Measurements from ENCODE around the gene ZFHX2.

ZFHX2 gene

GRCh38 chr14:23550812-23551265 lies 726 bp downstream of the ZFHX2 start:
- H3K27ac ChIP-seq (ENCODE audit: low read length) = peak overlapping the region; percentile 60
- H3K4me2 ChIP-seq (ENCODE audit: insufficient read depth, low read length) = peak overlapping the region; percentile 89
- H3K9me3 ChIP-seq (ENCODE audit: insufficient read depth, low read length, severe bottlenecking) = no peaks in the 10 kb centered on the region
- no peak for TF ChIP-seq CTCF (IDR thresholded peaks at IDR 0.05; ENCODE audit: borderline replicate concordance, extremely low read depth, low read length, poor library complexity, severe bottlenecking)
- no peak for TF ChIP-seq EZH2 (IDR thresholded peaks at IDR 0.05; ENCODE audit: borderline replicate concordance, low read depth, low read length, severe bottlenecking)
- peaks cover 10% of the 10 kb centered on the region for H3K79me2 ChIP-seq (ENCODE audit: insufficient read depth, low read length)
- ATAC-seq (ENCODE audit: insufficient read depth, low read depth) (no peak), DNase-seq (no peak)
- H3K4me1 ChIP-seq (ENCODE audit: insufficient read depth, low read length) = peaks cover 35% of the 10 kb centered on the region
- H2AFZ ChIP-seq (ENCODE audit: low read depth, low read length) = peak overlapping the region; percentile 85
- H3K36me3 ChIP-seq (ENCODE audit: insufficient read depth, low read length) = no peaks in the 10 kb centered on the region; the same call in 1 of the 2 replicates
- H3K9ac ChIP-seq (ENCODE audit: low read depth, low read length) = peak overlapping the region; percentile 67
- H4K20me1 ChIP-seq (ENCODE audit: insufficient read depth, low read length) = no peaks in the 10 kb centered on the region
- H3K4me3 ChIP-seq (ENCODE audit: low read depth in 1 of 2, low read length in 2 of 2) = peak overlapping the region; percentile 49 to 74
- H3K27me3 ChIP-seq (ENCODE audit: insufficient read depth, low read length, poor library complexity) = no peaks in the 10 kb centered on the region

- Histone ChIP-seq H2AFZ (ENCODE audit: low read depth, low read length) (0 out of 2 replicates have a peak overlapping the region, but pooled peaks have one; percentile 15), H3K9ac (ENCODE audit: low read depth, low read length) (peak overlapping the region; percentile 67), H4K20me1 (ENCODE audit: insufficient read depth, low read length) (no peaks in the 10 kb centered on the region), H3K27me3 (ENCODE audit: insufficient read depth, low read length, poor library complexity) (no peaks in the 10 kb centered on the region), H3K4me2 (ENCODE audit: insufficient read depth, low read length) (peak overlapping the region; percentile 89), H3K36me3 (ENCODE audit: insufficient read depth, low read length) (no peaks in the 10 kb centered on the region), H3K4me1 (ENCODE audit: insufficient read depth, low read length) (peaks cover 31% of the 10 kb centered on the region), H3K9me3 (ENCODE audit: insufficient read depth, low read length, severe bottlenecking) (no peaks in the 10 kb centered on the region), H3K79me2 (ENCODE audit: insufficient read depth, low read length) (peaks cover 10% of the 10 kb centered on the region), H3K27ac (ENCODE audit: low read length) (no peak overlapping the region), H3K4me3 (ENCODE audit: low read depth in 1 of 2, low read length in 2 of 2) (peak overlapping the region; percentile 49 to 74; a peak in 3 of 4 replicates)
- ATAC-seq (ENCODE audit: insufficient read depth, low read depth) (no peak), DNase-seq (no peak)
- TF ChIP-seq EZH2 (IDR thresholded peaks at IDR 0.05; ENCODE audit: borderline replicate concordance, low read depth, low read length, severe bottlenecking) (no peak), CTCF (IDR thresholded peaks at IDR 0.05; ENCODE audit: borderline replicate concordance, extremely low read depth, low read length, poor library complexity, severe bottlenecking) (no peak)
Measured at GRCh38 chr14:23550131-23550811, 1.3 kb downstream of the ZFHX2 start.

GRCh38 chr14:23548351-23549318 lies 2.9 kb downstream of the ZFHX2 start:
- H3K27me3 ChIP-seq (ENCODE audit: insufficient read depth, low read length, poor library complexity) = no peaks in the 10 kb centered on the region
- H3K36me3 ChIP-seq (ENCODE audit: insufficient read depth, low read length) = no peaks in the 10 kb centered on the region
- H3K4me3 ChIP-seq (ENCODE audit: low read depth in 1 of 2, low read length in 2 of 2) = no peak overlapping the region
- no peak overlapping the region for H3K27ac ChIP-seq (ENCODE audit: low read length)
- H3K4me1 ChIP-seq (ENCODE audit: insufficient read depth, low read length) = peaks cover 23% of the 10 kb centered on the region
- no peak for TF ChIP-seq EZH2 (IDR thresholded peaks at IDR 0.05; ENCODE audit: borderline replicate concordance, low read depth, low read length, severe bottlenecking)
- no peak for TF ChIP-seq CTCF (IDR thresholded peaks at IDR 0.05; ENCODE audit: borderline replicate concordance, extremely low read depth, low read length, poor library complexity, severe bottlenecking)
- H3K9ac ChIP-seq (ENCODE audit: low read depth, low read length) = no peak overlapping the region
- no peak overlapping the region for H3K4me2 ChIP-seq (ENCODE audit: insufficient read depth, low read length)
- no peaks in the 10 kb centered on the region for H3K9me3 ChIP-seq (ENCODE audit: insufficient read depth, low read length, severe bottlenecking)
- H4K20me1 ChIP-seq (ENCODE audit: insufficient read depth, low read length) = no peaks in the 10 kb centered on the region
- peaks cover 10% of the 10 kb centered on the region for H3K79me2 ChIP-seq (ENCODE audit: insufficient read depth, low read length)
- no peak overlapping the region for H2AFZ ChIP-seq (ENCODE audit: low read depth, low read length)
- DNase-seq (no peak), ATAC-seq (ENCODE audit: insufficient read depth, low read depth) (no peak)
